ENCODE results near the gene ENOX1.
A peak's percentile ranks its signal among the peaks of the same experiment; 100 is the strongest.

Gene ENOX1

GRCh38 chr13:43475140-43475539 lies 311.6 kb downstream of the ENOX1 start:
- no peak for DNase-seq

GRCh38 chr13:43473437-43473836 lies 313.3 kb downstream of the ENOX1 start:
- no peak for DNase-seq

- no peak for DNase-seq
These were observed 313.8 kb downstream of the ENOX1 start for GRCh38 chr13:43472980-43473379.

- no peak for DNase-seq
These were observed 314.4 kb downstream of the ENOX1 start for GRCh38 chr13:43472339-43472738.

- peak; percentile 20 for DNase-seq
These were observed 316.2 kb downstream of the ENOX1 start for GRCh38 chr13:43470610-43471009.

GRCh38 chr13:43469791-43470190 lies 317.0 kb downstream of the ENOX1 start:
- DNase-seq = peak; percentile 10

- DNase-seq = no peak
These were observed 322.1 kb downstream of the ENOX1 start for GRCh38 chr13:43464578-43465264.

GRCh38 chr13:43448605-43449336 lies 338.0 kb downstream of the ENOX1 start:
- DNase-seq = no peak

GRCh38 chr13:43446126-43446525 lies 340.6 kb downstream of the ENOX1 start:
- DNase-seq = peak; percentile 41

GRCh38 chr13:43445668-43446067 lies 341.1 kb downstream of the ENOX1 start:
- DNase-seq = peak; percentile 11

- peak; percentile 22 for DNase-seq
These were observed 342.7 kb downstream of the ENOX1 start for GRCh38 chr13:43444081-43444480.

- DNase-seq = no peak
These were observed 344.8 kb downstream of the ENOX1 start for GRCh38 chr13:43441899-43442499.

- no peak for DNase-seq
These were observed 345.3 kb downstream of the ENOX1 start for GRCh38 chr13:43441464-43441863.

GRCh38 chr13:43434191-43434590 lies 352.6 kb downstream of the ENOX1 start:
- DNase-seq = no peak

GRCh38 chr13:43433691-43434141 lies 353.1 kb downstream of the ENOX1 start:
- DNase-seq = no peak

GRCh38 chr13:43432958-43433357 lies 353.8 kb downstream of the ENOX1 start:
- peak; percentile 12 for DNase-seq

GRCh38 chr13:43431841-43432240 lies 354.9 kb downstream of the ENOX1 start:
- DNase-seq = no peak

- DNase-seq = no peak
These were observed 355.5 kb downstream of the ENOX1 start for GRCh38 chr13:43431290-43431716.

- DNase-seq = no peak
These were observed 358.1 kb downstream of the ENOX1 start for GRCh38 chr13:43428545-43429296.

GRCh38 chr13:43426355-43426754 lies 360.4 kb downstream of the ENOX1 start:
- DNase-seq = no peak

- no peak for DNase-seq
These were observed 361.5 kb downstream of the ENOX1 start for GRCh38 chr13:43425234-43425633.

- DNase-seq = no peak
These were observed 362.4 kb downstream of the ENOX1 start for GRCh38 chr13:43424412-43424811.

GRCh38 chr13:43422116-43422515 lies 364.7 kb downstream of the ENOX1 start:
- DNase-seq = no peak

Measured in fibroblast of upper back skin (primary cell).